Osteoblast (primary cell): ENCODE results near the gene ENAH. TPM values are rescaled to one million over a fixed set of nuclear protein-coding genes. Genes with fewer than 3 reads are reported as not detected.

ENCODE experiments used
- DNase-seq: peaks from one replicate; pipeline ENCODE4 v3.0.0; 2011; ENCODE audit warnings: low spot score, mixed read lengths; ENCODE audit not compliant: insufficient read length; ENCODE audit errors: missing footprints
- H2AFZ ChIP-seq: 2 replicates; pipeline ENCODE4 v1.6.0; 2011; ENCODE audit warnings: mild to moderate bottlenecking, low read length
- H3K27ac ChIP-seq: 2 replicates; pipeline ENCODE4 v1.5.1; 2011; ENCODE audit warnings: mild to moderate bottlenecking, low read depth, low read length, moderate library complexity
- H3K27me3 ChIP-seq: 2 replicates; pipeline ENCODE4 v1.6.0; 2012; ENCODE audit warnings: mild to moderate bottlenecking, control low read depth, inconsistent platforms, low read length, moderate library complexity; ENCODE audit not compliant: insufficient read depth
- H3K36me3 ChIP-seq: 2 replicates; pipeline ENCODE4 v1.5.1; 2011; ENCODE audit warnings: mild to moderate bottlenecking, low read length, control low read depth, moderate library complexity; ENCODE audit not compliant: insufficient read depth
- H3K4me1 ChIP-seq: 2 replicates; pipeline ENCODE4 v1.5.1; 2011; ENCODE audit warnings: mild to moderate bottlenecking, low read length, control low read depth, moderate library complexity; ENCODE audit not compliant: insufficient read depth
- H3K4me2 ChIP-seq: 2 replicates; pipeline ENCODE4 v1.6.0; 2011; ENCODE audit warnings: mild to moderate bottlenecking, low read length; ENCODE audit not compliant: insufficient read depth
- H3K4me3 ChIP-seq: fragments of 200-600 bp; sonication (generic); 3 replicates; pipeline ENCODE4 v1.5.1; 2012; ENCODE audit warnings: mild to moderate bottlenecking, low read length, inconsistent platforms; ENCODE audit not compliant: insufficient read depth
- H3K79me2 ChIP-seq: 2 replicates; pipeline ENCODE4 v1.6.0; 2012; ENCODE audit warnings: mild to moderate bottlenecking, low read length, control low read depth, inconsistent platforms; ENCODE audit not compliant: insufficient read depth
- H3K9me3 ChIP-seq: 2 replicates; pipeline ENCODE4 v1.5.1; 2011; ENCODE audit warnings: low read depth, low read length, control low read depth
- H4K20me1 ChIP-seq: 2 replicates; pipeline ENCODE4 v1.6.0; 2012; ENCODE audit warnings: mild to moderate bottlenecking, low read length, control low read depth; ENCODE audit not compliant: insufficient read depth
- total RNA-seq: library from RNA; depleted of rRNA; stranded (reverse); fragments of >200 nt; gene quantifications from 2 replicates; pipeline ENCODE4 v1.2.3, GENCODE V29; 2012
- TF ChIP-seq, protein P1 (sequence below): IDR thresholded peaks from 2 replicates; pipeline ENCODE4 v1.5.1; 2011; ENCODE audit warnings: mild to moderate bottlenecking, low read depth, low read length, moderate library complexity; ENCODE audit errors: extremely low read depth

Gene ENAH
- total RNA-seq, 1 donor, result 453 TPM

DNA sequence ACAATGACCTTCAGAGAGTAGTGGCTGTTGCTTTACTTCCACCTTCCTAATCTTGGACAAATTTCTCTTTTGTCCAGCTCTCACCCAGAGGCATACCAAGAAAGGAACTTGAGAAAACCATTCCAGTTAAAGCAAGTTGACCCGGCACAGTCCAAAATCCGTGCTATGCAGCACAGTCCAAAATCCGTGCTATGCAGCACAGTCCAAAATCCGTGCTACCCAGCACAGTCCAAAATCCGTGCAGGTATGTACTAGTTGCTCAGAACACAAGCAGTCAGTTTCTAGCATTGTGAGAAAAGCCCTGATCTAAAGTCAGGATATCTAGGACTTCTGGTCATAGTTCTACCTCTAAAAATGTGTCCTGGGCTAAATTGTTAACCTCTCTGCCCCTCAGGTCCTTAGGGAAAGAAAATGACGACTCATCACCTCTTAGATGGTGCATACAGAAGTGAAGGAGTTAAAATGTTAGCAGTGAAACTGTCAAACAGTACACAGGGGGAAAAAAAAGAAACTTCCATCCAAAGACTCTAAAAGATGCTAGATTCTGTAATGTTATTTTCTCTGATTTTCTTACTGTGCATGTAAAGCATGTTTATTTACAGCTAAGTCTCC lies 40.3 kb upstream of the ENAH start:
- peaks cover 34% of the 10 kb centered on the region for H3K4me1 ChIP-seq
- no peak overlapping the region for H3K4me2 ChIP-seq
- H4K20me1 ChIP-seq, result no peaks in the 10 kb centered on the region
- H3K36me3 ChIP-seq, result no peaks in the 10 kb centered on the region
- no peaks in the 10 kb centered on the region for H3K79me2 ChIP-seq
- no peak overlapping the region for H3K27ac ChIP-seq
- H2AFZ ChIP-seq, result no peak overlapping the region
- TF ChIP-seq, protein P1, sequence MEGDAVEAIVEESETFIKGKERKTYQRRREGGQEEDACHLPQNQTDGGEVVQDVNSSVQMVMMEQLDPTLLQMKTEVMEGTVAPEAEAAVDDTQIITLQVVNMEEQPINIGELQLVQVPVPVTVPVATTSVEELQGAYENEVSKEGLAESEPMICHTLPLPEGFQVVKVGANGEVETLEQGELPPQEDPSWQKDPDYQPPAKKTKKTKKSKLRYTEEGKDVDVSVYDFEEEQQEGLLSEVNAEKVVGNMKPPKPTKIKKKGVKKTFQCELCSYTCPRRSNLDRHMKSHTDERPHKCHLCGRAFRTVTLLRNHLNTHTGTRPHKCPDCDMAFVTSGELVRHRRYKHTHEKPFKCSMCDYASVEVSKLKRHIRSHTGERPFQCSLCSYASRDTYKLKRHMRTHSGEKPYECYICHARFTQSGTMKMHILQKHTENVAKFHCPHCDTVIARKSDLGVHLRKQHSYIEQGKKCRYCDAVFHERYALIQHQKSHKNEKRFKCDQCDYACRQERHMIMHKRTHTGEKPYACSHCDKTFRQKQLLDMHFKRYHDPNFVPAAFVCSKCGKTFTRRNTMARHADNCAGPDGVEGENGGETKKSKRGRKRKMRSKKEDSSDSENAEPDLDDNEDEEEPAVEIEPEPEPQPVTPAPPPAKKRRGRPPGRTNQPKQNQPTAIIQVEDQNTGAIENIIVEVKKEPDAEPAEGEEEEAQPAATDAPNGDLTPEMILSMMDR, result no peak
- H3K27me3 ChIP-seq, result no peaks in the 10 kb centered on the region
- no peak overlapping the region for H3K4me3 ChIP-seq
- H3K9me3 ChIP-seq, result no peaks in the 10 kb centered on the region
- DNase-seq, result no peak

DNA sequence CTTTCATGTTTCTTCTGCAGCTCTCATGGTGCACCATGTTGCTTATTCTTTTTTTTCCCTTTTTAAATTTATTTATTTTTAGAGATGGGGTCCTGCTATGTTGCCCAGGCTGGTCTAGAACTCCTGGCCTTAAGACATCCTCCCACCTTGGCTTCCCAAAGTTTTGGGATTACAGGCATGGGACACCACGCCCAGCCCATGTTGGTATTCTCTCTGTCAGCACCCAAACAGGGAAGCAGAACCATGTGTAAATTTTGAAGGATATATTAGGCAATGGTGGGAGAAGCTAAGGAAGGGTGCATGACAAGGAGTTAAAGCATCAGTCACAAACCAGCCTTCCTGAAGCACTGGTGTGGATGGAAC lies 39.6 kb upstream of the ENAH start:
- Histone ChIP-seq H4K20me1 (no peaks in the 10 kb centered on the region), H3K36me3 (no peaks in the 10 kb centered on the region), H3K4me3 (no peak overlapping the region), H3K4me2 (peak overlapping the region; percentile 63), H3K27me3 (no peaks in the 10 kb centered on the region), H3K9me3 (no peaks in the 10 kb centered on the region), H3K27ac (peak overlapping the region; percentile 96), H3K79me2 (no peaks in the 10 kb centered on the region), H3K4me1 (peaks cover 34% of the 10 kb centered on the region), H2AFZ (no peak overlapping the region)
- TF ChIP-seq, protein P1, result no peak
- DNase-seq, result no peak

DNA sequence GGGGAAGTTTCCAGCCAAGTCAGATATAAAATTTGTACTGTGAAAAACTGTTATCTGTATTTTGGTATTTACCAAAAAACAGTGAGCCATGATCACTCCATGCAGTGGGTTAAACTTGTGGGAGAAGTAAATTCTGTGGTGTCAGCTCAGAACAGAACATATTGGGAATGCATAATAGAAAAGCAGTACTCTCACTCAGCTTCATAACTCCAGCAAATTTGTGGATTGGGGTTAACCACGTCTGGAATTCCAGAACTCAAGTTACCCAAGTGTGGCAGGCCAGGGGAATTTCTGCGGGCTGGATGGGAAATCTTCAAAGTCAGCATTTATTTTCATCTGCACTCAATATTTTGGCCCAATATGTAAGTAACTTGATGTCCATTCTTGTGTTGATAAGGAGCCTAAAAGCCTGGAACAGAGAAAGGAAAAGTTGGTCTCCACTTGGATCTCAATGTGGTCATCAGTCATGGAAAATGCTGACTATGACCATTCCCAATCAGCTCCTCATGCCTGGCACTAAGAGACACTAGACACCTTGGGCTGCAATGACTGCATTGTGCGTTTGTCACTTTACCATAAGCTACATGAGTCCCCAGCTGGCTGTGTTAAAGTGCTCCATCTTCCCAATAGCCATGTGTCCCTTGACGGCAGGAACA lies 39.1 kb upstream of the ENAH start:
- Histone ChIP-seq H2AFZ (no peak overlapping the region), H3K9me3 (no peaks in the 10 kb centered on the region), H3K27me3 (no peaks in the 10 kb centered on the region), H3K4me2 (peak overlapping the region; percentile 63), H3K4me1 (peaks cover 34% of the 10 kb centered on the region), H3K4me3 (no peak overlapping the region), H3K79me2 (no peaks in the 10 kb centered on the region), H3K27ac (peak overlapping the region; percentile 96), H3K36me3 (no peaks in the 10 kb centered on the region), H4K20me1 (no peaks in the 10 kb centered on the region)
- TF ChIP-seq, protein P1, result no peak
- no peak for DNase-seq

DNA sequence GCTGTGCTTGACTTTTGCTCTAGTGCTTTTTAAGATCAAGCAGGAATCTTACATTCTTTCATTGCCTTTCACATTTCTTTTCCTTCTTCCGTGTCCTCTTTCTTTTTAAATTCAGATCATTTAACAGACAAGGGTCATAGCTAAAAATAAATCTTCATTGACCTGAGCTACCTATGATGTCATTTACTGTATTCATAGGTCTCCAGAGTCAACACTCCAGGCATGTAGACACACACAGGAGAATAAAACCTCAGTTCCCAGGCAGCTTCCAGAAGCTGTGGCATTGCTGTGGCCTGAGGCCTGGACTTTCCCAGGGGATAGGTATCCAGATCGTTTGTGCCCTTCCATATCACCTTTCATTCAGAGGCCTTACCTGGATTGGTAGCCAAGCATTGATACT lies 38.5 kb upstream of the ENAH start:
- H3K9me3 ChIP-seq, result no peaks in the 10 kb centered on the region

More for the DNA sequence above, 38.5 kb upstream of the ENAH start:
- H3K27me3 ChIP-seq, result no peaks in the 10 kb centered on the region
- no peaks in the 10 kb centered on the region for H3K36me3 ChIP-seq
- peak; percentile 88 for DNase-seq
- H2AFZ ChIP-seq, result peak overlapping the region; percentile 16
- H3K4me1 ChIP-seq, result peaks cover 33% of the 10 kb centered on the region
- H4K20me1 ChIP-seq, result no peaks in the 10 kb centered on the region
- TF ChIP-seq, protein P1, result no peak
- H3K4me3 ChIP-seq, result peak overlapping the region; percentile 10
- peak overlapping the region; percentile 63 for H3K4me2 ChIP-seq
- no peaks in the 10 kb centered on the region for H3K79me2 ChIP-seq
- peak overlapping the region; percentile 96 for H3K27ac ChIP-seq
